PC-3 (cell line): ENCODE results near the gene STARD3.

Source experiments
- EZH2phosphoT487 ChIP-seq: fragments of 300-600 bp; sonication (generic); IDR thresholded peaks from 2 replicates; pipeline ENCODE4 v1.6.1; 2018; ENCODE audit warnings: mild to moderate bottlenecking, antibody characterized with exemption, low read length, borderline replicate concordance
- TF ChIP-seq, protein P1 (sequence below): fragments of 300-600 bp; sonication (generic); conservative IDR thresholded peaks from 2 replicates; pipeline ENCODE4 v1.5.1; 2017; ENCODE audit warnings: antibody characterized with exemption, low read depth, mild to moderate bottlenecking, low read length

DNA sequence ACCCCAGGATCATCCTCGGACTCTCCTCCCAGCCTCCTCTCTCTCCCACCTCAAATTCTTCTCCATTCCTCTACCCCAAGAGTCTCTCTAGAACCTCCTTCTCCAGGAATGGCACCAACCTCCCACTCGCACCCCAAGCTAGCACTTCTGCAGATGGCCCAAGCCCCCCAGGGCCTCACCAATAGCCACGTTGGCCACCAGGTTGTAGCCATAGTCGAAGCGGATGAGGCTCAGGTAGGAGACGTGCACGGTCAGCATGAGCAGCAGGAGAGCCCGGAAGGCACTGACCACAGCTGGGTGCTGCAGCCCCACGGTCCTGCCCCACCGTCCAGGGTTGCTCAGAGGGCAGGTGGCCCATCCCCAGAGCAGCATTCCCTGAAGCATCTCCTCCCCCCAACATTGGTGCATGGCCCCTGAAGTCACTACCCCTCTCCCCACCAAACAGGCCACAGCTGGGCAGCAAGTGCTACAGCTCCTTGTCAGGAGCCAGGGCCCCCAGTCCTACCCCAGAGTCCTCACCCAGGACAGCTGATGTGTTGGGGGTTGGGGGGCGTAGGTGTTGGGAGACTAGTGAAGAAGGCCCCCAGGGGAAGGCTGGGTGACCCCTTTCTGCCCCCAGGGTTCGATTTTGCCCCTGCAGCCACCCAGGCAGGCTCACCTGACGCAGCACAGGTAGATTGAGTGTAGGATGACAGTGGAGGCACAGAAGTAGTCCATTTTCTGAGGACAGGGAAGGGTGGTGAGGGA is 36.6 kb downstream of the STARD3 start:
- TF ChIP-seq, protein P1, sequence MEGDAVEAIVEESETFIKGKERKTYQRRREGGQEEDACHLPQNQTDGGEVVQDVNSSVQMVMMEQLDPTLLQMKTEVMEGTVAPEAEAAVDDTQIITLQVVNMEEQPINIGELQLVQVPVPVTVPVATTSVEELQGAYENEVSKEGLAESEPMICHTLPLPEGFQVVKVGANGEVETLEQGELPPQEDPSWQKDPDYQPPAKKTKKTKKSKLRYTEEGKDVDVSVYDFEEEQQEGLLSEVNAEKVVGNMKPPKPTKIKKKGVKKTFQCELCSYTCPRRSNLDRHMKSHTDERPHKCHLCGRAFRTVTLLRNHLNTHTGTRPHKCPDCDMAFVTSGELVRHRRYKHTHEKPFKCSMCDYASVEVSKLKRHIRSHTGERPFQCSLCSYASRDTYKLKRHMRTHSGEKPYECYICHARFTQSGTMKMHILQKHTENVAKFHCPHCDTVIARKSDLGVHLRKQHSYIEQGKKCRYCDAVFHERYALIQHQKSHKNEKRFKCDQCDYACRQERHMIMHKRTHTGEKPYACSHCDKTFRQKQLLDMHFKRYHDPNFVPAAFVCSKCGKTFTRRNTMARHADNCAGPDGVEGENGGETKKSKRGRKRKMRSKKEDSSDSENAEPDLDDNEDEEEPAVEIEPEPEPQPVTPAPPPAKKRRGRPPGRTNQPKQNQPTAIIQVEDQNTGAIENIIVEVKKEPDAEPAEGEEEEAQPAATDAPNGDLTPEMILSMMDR, result no peak
- no peak for TF ChIP-seq EZH2phosphoT487
